ENCODE measurements around the gene PCK1. TPM values are rescaled to one million over a fixed set of nuclear protein-coding genes. Genes with fewer than 3 reads are reported as not detected.

PCK1 gene
- total and polyA plus RNA-seq, 2 experiments from 2014 or later = not detected

- ATAC-seq (no peak), DNase-seq (ENCODE audit: low spot score) (no peak)
- H3K4me3 Mint-ChIP-seq = no peak overlapping the region
- Histone ChIP-seq H4K20me1 (replicated peaks; ENCODE audit: insufficient read depth) (no peaks in the 10 kb centered on the region), H3K27ac (ENCODE audit: low read depth) (no peak overlapping the region), H2AFZ (no peak overlapping the region), H3K4me1 (ENCODE audit: insufficient read depth) (no peaks in the 10 kb centered on the region), H3K4me2 (no peak overlapping the region), H3K4me3 (no peak overlapping the region), H3K9me2 (ENCODE audit: insufficient read depth) (no peaks in the 10 kb centered on the region), H3K27me3 (ENCODE audit: insufficient read depth) (no peaks in the 10 kb centered on the region), H3K79me2 (replicated peaks; ENCODE audit: insufficient read depth) (no peaks in the 10 kb centered on the region), H3K36me3 (ENCODE audit: insufficient read depth) (no peaks in the 10 kb centered on the region), H3F3A (replicated peaks; ENCODE audit: low read depth) (no peaks in the 10 kb centered on the region)
- peaks cover 16% of the 10 kb centered on the region for H3K27me3 Mint-ChIP-seq (ENCODE audit: insufficient read depth, low read depth, poor library complexity)
- no peaks in the 10 kb centered on the region for H3K36me3 Mint-ChIP-seq (ENCODE audit: low read depth)
- TF ChIP-seq ZNF331 (CRISPR knock-in tag; IDR thresholded peaks at IDR 0.05; ENCODE audit: low read depth) (no peak), ZNF462 (CRISPR knock-in tag; IDR thresholded peaks at IDR 0.05) (no peak), REST (IDR thresholded peaks at IDR 0.05; ENCODE audit: unreplicated experiment) (no peak), CTCF (conservative IDR thresholded peaks at IDR 0.05; ENCODE audit: low read depth in 2 of 2) (no peak), EZH2 (IDR thresholded peaks at IDR 0.05; ENCODE audit: low read depth, unreplicated experiment) (no peak), ETS1 (IDR thresholded peaks at IDR 0.05) (no peak), CREB1 (CRISPR knock-in tag; IDR thresholded peaks at IDR 0.05; ENCODE audit: low read depth) (no peak), NANOG (IDR thresholded peaks at IDR 0.05; ENCODE audit: borderline replicate concordance) (no peak), JUNB (IDR thresholded peaks at IDR 0.05; ENCODE audit: unreplicated experiment) (no peak), ZNF114 (CRISPR knock-in tag; IDR thresholded peaks at IDR 0.05) (no peak), STAT1 (IDR thresholded peaks at IDR 0.05; ENCODE audit: unreplicated experiment) (no peak), POLR2AphosphoS5 (IDR thresholded peaks at IDR 0.05; ENCODE audit: low read depth) (no peak), EZH2phosphoT487 (IDR thresholded peaks at IDR 0.05; ENCODE audit: unreplicated experiment) (no peak)
- peaks cover 3% of the 10 kb centered on the region; the same call in 1 of the 3 replicates for H3K9me3 Mint-ChIP-seq
- H3K27ac Mint-ChIP-seq = no peak overlapping the region
- H3K4me1 Mint-ChIP-seq = no peaks in the 10 kb centered on the region; the same call in 2 of the 3 replicates
Measured at GRCh38 chr20:57605045-57605444, 44.1 kb downstream of the PCK1 start.
